Measurements from ENCODE around the gene BMPR1A. TPM values are rescaled to one million over a fixed set of nuclear protein-coding genes. Genes with fewer than 3 reads are reported as not detected.

The BMPR1A gene
- total and polyA plus RNA-seq, 2 of the 4 experiments (the other 2 are of a cell fraction) = 15.9 to 93.7 TPM

DNA sequence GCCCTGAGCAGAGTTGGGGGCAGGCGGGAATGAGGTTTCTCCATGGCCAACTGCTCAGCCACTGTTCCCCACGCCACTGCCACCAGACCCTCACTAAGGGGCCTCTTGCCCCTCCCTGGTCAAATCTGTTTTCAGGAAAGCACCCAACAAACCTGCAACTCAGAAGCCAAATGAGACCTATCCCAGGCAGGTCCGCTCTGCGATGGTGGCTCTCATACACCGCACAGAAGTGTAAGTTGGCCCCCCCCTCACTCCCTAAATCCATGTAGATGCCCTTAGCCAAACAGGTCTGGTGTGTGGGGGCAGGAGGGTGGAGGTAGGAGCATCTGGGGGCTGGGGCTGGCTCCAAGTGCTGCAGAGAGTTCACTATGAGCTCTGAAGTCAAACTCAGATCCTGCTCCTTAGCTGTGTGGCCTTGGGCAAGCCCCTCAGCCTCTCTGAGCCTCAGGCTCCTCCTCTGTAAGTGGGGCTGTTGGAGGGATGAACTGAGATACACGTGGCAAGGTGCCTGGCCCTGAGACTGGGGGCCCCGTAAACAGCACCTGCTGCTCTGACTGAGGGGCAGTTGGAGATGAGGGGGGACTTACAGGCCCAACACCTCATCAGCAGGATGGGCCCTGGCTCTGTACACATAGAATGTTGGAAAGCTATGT lies 199.9 kb downstream of the BMPR1A start:
- H3K9me1 ChIP-seq (ENCODE audit: insufficient read depth, low read length) = peaks cover 12% of the 10 kb centered on the region
- H3K56ac ChIP-seq (ENCODE audit: extremely low read depth, insufficient read depth, low read length) = no peak overlapping the region
- H4K20me1 ChIP-seq (ENCODE audit: insufficient read depth, low read length) = no peaks in the 10 kb centered on the region
- H4K91ac ChIP-seq (ENCODE audit: insufficient read depth, low read depth, low read length) = no peak overlapping the region
- no peak overlapping the region for H3K4me3 ChIP-seq (ENCODE audit: insufficient read depth, low read depth, low read length)
- no peak overlapping the region for H3K14ac ChIP-seq (replicated peaks; ENCODE audit: low read depth, low read length)
- H3K79me1 ChIP-seq (ENCODE audit: low read depth in 1 of 2, low read length in 2 of 2) = peaks cover 0 to 13% of the 10 kb centered on the region in 2 experiments; a peak in 1 of 4 replicates
- H4K8ac ChIP-seq (ENCODE audit: low read depth in 2 of 2, low read length in 2 of 2) = no peak overlapping the region
- H3K4ac ChIP-seq (ENCODE audit: low read depth, low read length) = no peak overlapping the region
- H2AFZ ChIP-seq (replicated peaks; ENCODE audit: low read length, poor library complexity) = no peak overlapping the region
- no peak overlapping the region for H2BK15ac ChIP-seq (ENCODE audit: low read depth, low read length)
- TF ChIP-seq, protein P1, sequence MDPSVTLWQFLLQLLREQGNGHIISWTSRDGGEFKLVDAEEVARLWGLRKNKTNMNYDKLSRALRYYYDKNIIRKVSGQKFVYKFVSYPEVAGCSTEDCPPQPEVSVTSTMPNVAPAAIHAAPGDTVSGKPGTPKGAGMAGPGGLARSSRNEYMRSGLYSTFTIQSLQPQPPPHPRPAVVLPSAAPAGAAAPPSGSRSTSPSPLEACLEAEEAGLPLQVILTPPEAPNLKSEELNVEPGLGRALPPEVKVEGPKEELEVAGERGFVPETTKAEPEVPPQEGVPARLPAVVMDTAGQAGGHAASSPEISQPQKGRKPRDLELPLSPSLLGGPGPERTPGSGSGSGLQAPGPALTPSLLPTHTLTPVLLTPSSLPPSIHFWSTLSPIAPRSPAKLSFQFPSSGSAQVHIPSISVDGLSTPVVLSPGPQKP (IDR thresholded peaks at IDR 0.05; ENCODE audit: borderline replicate concordance, low read depth, low read length) = no peak
- no peak for TF ChIP-seq RCOR1 (IDR thresholded peaks at IDR 0.05; ENCODE audit: insufficient replicate concordance, low read length)
- TF ChIP-seq CTCF (conservative IDR thresholded peaks at IDR 0.05; ENCODE audit: low read depth, low read length) = no peak
- no peak overlapping the region for H2BK5ac ChIP-seq (ENCODE audit: low read depth, low read length, poor library complexity, severe bottlenecking)
- no peak overlapping the region for H2AK5ac ChIP-seq (ENCODE audit: low read depth, low read length)
- H2AK9ac ChIP-seq (replicated peaks; ENCODE audit: low read depth, low read length, poor library complexity) = peak overlapping the region; percentile 78
- H2BK120ac ChIP-seq (ENCODE audit: low read depth, low read length) = no peak overlapping the region
- DNase-seq (no peak), ATAC-seq (ENCODE audit: low read depth) (no peak)
- no peak overlapping the region for H2BK20ac ChIP-seq (ENCODE audit: low read depth, low read length)
- CTCF ChIA-PET = no interaction called here
- dilution Hi-C loops (cut with HindIII; ENCODE audit: low sequenced_read_pairs, unreplicated experiment) (no loop called here), in situ Hi-C loops (cut with MboI; ENCODE audit: low sequenced_read_pairs) (no loop called here), intact Hi-C loops (cut with micrococcal nuclease) (no loop called here)
- no peak overlapping the region for H3K4me2 ChIP-seq (ENCODE audit: low read depth, low read length)
- no TSS peak for BruUV-seq (replicated peaks)
- POLR2A ChIA-PET (ENCODE audit: unreplicated experiment) = no interaction called here
- no peaks in the 10 kb centered on the region for H3K36me3 ChIP-seq (ENCODE audit: control insufficient read depth, insufficient read depth, low read length)
- H4K5ac ChIP-seq (ENCODE audit: low read depth, low read length) = no peak overlapping the region
- peaks cover 3% of the 10 kb centered on the region for H3K9me3 ChIP-seq (ENCODE audit: control insufficient read depth, insufficient read depth, low read length)
- H3K23ac ChIP-seq (ENCODE audit: low read depth, low read length) = no peak overlapping the region
- no peak overlapping the region for H3K18ac ChIP-seq (ENCODE audit: low read depth, low read length)
- H3K27ac ChIP-seq (ENCODE audit: insufficient read depth, low read length) = no peak overlapping the region
- WGBS, 2 experiments (ENCODE audit: extremely low coverage in 2 of 2, insufficient read length in 1 of 2) = 83% methylated on average over 1 of the region's 7 CpGs; no CpG with 5 or more reads in 1 of the 2 experiments
- peaks cover 21% of the 10 kb centered on the region for H3K4me1 ChIP-seq (ENCODE audit: control insufficient read depth, insufficient read depth, low read length)
- no peaks in the 10 kb centered on the region for H3K27me3 ChIP-seq (ENCODE audit: control insufficient read depth, insufficient read depth, low read length)
- H3K9ac ChIP-seq (ENCODE audit: low read depth, low read length) = no peak overlapping the region
